GM19455 (cell line): ENCODE results near the gene COL15A1.

Source experiments
- ATAC-seq: cut with Tn5 transposase; IDR thresholded peaks from one replicate; pipeline ENCODE4 v1.9.1; 2021; ENCODE audit not compliant: unreplicated experiment

The COL15A1 gene

DNA sequence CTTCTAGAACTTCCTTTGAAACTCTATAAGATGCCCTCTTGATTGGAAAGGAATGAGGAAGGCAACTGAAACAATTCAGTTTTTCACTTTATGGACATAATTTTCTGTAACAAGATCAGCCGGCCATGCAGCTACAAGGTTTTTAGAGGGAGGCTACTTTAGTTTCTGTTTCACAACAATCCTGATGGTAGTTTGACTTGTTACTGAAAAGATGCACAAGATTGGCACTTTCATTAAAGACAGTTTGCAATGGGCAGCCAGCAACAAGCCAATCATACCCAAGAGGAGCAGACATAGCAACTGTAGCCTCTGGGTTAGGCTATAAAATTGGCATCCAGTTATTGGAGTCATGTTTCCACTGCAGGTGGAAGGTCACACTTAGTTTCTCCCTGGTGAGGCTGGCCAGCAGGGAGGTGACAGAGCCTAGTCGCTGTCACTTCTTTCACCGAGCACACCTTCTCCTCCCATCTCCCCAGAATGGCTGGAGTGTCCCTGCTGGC is 87.0 kb downstream of the COL15A1 start:
- no peak for ATAC-seq

- ATAC-seq: no peak
Observed at GRCh38 chr9:99031319-99031718, 87.6 kb downstream of the COL15A1 start.

DNA sequence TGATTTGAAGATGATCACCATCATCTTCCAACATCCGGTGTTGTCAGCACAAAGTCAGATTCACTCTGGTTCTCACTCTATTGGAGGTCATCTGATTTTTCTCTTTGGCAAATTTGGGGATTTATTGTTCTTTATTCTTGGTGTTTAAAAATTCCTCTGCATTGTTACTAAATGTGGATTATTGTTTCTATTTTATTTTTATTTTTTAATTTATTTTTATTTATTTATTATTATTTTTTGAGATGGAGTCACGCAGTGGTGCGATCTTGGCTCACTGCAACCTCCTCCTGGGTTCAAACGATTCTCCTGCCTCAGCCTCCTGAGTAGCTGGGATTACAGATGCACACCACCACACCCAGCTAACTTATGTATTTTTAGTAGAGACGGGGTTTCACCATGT is 88.3 kb downstream of the COL15A1 start:
- no peak for ATAC-seq

DNA sequence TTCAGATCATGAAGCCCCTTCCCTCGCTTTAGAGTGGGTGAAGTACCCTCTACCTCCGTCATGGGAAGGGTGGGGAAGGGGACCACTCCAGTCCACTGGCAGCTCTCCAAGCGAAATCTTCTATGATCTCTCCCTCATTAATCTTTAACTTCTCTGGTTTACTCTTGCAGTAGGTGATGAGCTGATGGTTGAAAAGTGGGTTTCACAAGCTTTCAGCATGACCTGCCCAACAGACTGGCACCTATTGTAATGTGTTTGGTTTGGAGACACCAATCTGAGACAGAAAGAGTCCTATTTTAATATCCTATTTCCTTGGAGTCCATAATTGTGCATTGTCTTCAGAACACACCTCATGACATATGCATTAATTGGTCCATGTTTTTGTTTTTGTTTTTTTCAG is 90.4 kb downstream of the COL15A1 start:
- ATAC-seq: no peak

GRCh38 chr9:99035313-99035712 is 91.6 kb downstream of the COL15A1 start:
- no peak for ATAC-seq

- no peak for ATAC-seq
Observed at GRCh38 chr9:99037769-99038483, 94.2 kb downstream of the COL15A1 start.

DNA sequence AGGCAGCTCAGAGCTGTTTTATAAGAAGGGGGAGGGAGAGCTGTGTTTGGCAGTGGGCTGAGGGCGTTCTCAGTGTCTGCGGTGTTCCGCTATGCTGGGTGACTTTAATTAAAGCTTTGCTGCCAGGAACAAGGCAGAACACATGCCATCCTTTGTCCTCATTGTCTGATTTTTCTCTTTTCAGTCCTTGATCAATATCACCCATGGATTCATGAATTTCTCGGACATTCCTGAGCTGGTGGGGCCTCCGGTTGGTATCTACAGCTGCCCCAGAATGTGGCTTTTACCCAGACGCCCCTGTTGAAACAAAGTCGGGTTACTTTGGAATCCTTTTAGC is 94.7 kb downstream of the COL15A1 start:
- ATAC-seq: no peak

- no peak for ATAC-seq
Observed at GRCh38 chr9:99039505-99040182, 95.9 kb downstream of the COL15A1 start.

GRCh38 chr9:99040251-99040900 is 96.7 kb downstream of the COL15A1 start:
- ATAC-seq: no peak

- ATAC-seq: no peak
Observed at GRCh38 chr9:99040911-99041582, 97.3 kb downstream of the COL15A1 start.

DNA sequence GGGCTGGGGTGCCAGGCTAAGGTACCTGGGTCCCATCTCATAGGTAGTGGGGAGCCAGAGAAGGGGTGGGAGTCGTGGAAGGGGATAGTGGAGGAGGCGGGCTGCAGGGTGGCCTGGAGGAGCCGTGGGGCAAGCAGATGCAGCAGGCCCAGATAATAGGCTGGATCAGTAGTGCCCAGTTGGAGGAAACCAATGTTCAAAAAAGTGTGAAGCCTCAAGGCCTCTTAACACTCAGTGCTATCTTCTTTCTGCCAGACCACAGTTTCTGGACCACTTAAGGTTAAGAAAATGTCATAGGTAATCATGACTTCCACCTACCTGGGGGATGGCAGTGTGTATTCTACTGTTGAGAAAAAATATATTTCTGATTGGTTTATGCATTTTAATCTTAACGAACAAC is 97.9 kb downstream of the COL15A1 start:
- no peak for ATAC-seq

GRCh38 chr9:99042620-99043019 is 98.9 kb downstream of the COL15A1 start:
- ATAC-seq: no peak

DNA sequence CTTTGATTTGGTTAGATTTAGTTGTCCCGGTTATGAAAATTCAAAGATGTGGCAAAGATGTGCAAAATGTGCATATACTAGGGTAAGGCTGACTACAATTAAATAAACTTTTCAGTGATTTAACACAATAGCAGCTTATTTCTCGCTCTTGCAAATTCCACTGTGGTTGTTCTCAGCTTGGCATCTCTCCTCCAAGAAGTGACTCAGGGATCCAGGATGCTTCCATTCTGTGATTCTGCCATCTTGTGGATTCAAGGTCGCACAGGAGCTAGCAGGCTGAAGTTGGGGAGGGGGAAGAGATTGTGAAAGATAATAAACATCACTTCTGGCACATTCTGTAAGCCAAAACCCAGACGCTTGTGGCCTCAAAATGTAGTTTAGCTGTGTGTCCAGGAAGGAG is 101.1 kb downstream of the COL15A1 start:
- no peak for ATAC-seq

- ATAC-seq: no peak
Observed at GRCh38 chr9:99046068-99046467, 102.4 kb downstream of the COL15A1 start.

- ATAC-seq: no peak
Observed at GRCh38 chr9:99046542-99047071, 102.9 kb downstream of the COL15A1 start.

DNA sequence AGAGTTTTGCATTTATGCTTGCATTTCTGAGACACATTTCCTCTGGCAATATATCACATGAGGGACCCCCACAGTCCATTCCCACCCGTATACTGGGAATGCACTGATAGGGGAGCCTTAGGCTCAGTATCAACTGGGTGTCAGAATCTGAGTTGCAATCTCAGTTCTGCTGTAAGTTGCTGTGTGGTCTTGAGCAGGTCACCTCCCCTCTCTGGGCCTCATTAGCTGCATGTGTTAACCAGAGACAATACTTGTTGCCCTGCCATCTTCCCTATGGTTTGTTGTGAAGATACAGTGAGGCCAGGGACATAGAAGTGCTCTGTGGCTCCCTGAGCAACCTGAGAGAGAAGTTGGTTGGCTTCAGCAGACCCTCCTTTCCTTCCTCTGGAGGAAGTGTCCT is 105.5 kb downstream of the COL15A1 start:
- no peak for ATAC-seq

- ATAC-seq: no peak
Observed at GRCh38 chr9:99049641-99050040, 105.9 kb downstream of the COL15A1 start.

DNA sequence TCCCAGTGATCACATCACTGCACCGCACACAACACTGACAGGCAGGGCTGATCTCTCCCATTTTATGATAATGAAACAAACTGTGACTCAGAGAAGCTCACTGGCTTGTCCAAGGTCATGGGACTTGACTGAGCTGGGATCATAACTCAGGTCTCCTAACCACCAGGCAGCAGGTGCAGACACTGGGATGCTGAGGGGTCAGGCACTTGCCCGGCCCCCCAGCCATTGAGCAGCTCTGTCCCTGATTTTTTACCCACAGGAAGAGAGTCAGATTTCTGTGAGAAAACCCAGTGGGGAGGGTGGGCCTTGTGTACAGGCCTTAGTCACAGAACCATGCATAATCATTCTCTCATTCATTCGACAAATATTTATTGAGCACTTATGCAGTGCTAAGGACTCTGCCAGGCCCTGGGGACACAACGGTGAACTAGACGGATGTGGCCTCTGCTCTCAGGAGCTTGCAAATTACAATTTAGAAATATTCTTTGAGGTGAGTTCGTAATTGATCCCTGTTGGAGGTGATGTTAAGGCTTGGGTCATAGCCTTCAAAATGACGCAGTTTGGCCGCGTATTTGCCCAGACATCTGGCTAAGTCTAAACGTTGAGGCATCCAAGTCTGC is 106.7 kb downstream of the COL15A1 start:
- no peak for ATAC-seq

DNA sequence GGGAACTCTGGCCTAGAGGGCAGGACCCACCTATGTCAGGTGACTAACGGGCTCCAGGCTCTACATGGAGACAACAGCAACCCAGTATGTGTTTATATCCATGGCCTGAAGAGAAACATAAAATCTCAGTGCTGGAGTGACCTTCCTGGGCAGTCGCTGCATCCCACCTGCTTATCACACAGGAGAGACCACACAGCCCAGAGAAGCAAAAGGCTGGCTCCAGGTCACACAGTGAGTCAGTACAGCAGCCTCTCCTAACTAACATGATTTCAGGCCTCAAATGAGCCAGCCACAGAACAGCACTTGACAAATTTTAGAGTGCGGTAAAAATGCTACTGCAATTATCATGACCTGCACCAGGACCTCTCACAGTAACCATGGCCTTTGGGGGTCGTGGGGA is 107.2 kb downstream of the COL15A1 start:
- no peak for ATAC-seq

DNA sequence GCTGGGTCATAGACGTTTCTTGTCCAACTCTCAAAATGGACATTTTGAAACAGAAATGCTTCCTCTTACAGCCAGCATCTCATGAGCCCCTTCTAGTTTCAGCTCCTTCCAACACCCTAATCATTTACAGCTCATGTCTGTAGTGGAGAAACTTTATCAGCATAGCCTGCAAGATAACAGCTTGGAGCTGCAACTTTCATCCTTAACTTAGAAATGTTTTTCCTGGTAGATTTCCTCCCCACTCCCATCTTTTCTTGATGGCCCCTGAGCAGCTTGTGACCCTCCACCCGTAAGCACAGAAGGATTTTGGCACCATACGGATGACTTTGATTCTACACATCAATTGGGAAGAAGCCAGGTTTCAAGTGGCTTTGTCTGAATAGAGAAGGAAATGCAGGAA is 107.7 kb downstream of the COL15A1 start:
- ATAC-seq: no peak

- ATAC-seq: no peak
Observed at GRCh38 chr9:99051851-99052250, 108.1 kb downstream of the COL15A1 start.
